ENCODE measurements around the gene CER1.

CER1 gene

DNA sequence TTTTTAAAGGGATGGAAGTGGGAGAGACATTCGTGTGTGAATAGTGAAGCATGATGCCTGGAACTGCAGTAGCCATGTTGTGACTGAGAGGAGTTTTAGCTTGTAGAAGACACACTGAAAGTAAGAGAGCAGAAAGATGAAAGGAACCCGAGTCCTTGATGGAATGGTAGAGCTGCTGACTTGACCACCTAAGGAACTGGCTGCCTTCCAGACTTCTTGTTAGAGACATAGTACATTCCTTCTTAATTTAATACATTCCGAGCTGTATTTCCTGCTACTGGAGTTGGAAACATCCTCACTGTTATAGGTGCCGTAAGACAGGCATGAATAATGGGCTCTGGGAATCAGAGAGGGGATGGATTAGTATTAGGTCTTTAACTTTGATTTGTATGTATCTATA lies 7.4 kb downstream of the CER1 start:
- TF ChIP-seq CTCF (IDR thresholded peaks at IDR 0.05) = no peak

GRCh38 chr9:14713187-14713767 lies 9.3 kb downstream of the CER1 start:
- TF ChIP-seq CTCF (IDR thresholded peaks at IDR 0.05) = no peak

DNA sequence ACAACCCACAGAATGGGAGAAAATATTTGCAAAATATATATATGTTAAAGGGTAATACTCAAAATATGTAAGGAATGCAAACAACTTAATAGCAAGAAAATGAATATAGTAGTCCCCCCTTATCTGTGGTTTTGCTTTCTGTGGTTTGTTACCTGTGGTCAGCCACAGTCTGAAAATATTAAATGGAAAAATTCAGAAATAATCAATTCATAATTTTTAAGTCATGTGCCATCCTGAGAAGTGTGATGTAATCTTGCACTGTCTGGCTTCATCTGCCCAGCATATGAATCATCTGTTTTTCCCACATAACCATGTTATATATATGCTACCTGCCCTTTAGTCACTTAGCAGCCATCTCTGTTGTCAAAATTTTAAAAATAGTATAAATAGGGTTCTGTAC lies 11.7 kb downstream of the CER1 start:
- no peak for TF ChIP-seq CTCF (IDR thresholded peaks at IDR 0.05)

DNA sequence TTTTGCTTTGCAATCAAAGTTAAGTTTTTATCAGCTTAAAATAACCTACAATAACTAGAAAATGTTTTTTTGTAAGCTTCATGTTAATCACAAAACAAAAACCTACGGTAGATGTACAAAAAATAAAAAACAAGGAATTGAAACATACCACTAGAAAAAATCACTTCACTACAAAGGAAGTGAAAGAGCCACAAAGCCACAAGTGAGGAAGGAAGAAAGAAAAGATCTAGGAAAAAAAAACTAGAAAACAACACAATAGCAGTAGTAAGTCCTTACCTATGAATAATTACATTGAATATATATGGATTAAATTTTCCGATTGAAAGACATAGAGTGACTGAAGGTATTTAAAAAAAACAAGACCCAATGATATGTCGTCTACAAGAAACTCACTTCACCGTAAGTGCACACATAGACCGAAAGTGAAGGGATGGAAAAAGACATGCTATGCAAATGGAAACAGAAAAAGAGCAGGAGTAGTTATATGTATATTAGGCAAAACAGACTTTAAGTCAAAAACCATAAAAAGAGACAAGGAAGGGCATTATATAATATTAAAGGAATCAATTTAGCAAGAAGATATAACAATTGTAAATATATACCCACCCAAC lies 15.9 kb downstream of the CER1 start:
- no peak for TF ChIP-seq CTCF (IDR thresholded peaks at IDR 0.05)

DNA sequence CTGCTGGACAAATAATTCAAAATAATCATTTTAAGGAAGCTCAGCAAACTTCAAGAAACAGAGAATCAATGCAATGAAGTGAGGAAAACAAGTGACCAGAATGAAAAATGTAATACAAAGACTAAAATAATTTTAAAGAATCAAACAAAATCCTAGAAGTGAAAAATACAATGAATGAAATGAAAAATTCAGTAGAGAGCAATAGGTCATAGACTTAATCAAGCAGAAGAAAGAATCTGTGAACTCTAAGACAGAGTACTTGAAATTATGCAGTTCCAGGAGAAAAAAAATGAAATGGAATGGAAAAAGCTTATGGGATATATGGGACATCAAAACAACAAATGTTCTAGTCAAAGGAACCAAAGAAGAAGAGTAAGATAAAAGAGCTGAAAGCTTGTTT lies 17.5 kb downstream of the CER1 start:
- no peak for TF ChIP-seq CTCF (IDR thresholded peaks at IDR 0.05)

GRCh38 chr9:14704281-14704680 lies 18.3 kb downstream of the CER1 start:
- no peak for TF ChIP-seq CTCF (IDR thresholded peaks at IDR 0.05)

DNA sequence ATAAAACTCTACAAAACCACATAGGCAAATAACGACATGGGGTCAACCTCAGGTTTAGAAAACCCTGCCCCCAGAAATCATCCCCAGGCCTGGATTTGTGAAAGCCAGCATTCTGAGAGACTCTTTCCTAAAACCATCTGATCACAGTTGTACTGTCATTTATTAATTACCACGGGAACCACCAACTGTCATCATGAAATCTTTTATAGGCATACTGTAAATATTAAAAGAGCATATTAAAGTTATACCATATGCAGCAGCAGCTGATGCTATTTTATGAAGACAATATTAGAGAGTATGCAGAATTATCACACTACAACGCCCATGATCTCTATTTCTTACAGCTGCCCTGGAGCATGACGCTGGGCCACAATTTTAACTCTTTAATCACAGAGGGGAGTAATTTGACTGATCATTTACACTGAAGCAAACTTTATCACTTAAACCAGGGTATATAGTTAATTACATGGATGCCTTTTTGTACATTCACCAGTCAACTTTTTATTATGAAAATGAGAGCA lies 20.3 kb downstream of the CER1 start:
- TF ChIP-seq CTCF (IDR thresholded peaks at IDR 0.05) = no peak
